Neural cell (in vitro differentiated cells): ENCODE measurements around the gene DOCK9. TPM values are rescaled to one million over a fixed set of nuclear protein-coding genes. Genes with fewer than 3 reads are reported as not detected.

Experiments
- H2AFZ ChIP-seq: fragments of 200-600, 300-800 bp; sonication (generic), shearing (Covaris generic); 2 replicates; pipeline ENCODE4 v1.6.0; 2014; ENCODE audit warnings: low read depth, mild to moderate bottlenecking, antibody characterized with exemption, low read length, moderate library complexity
- H3F3A ChIP-seq: fragments of 200-600 bp; shearing (Covaris generic); 2 replicates; pipeline ENCODE4 v1.6.1; 2016; ENCODE audit warnings: mild to moderate bottlenecking, moderate library complexity, mixed read lengths, antibody characterized with exemption, low read length; ENCODE audit not compliant: insufficient read depth, poor library complexity, severe bottlenecking
- H3K27ac ChIP-seq: fragments of 200-600, 300-800 bp; sonication (generic), shearing (Covaris generic); 2 replicates; pipeline ENCODE4 v1.5.1; 2014; ENCODE audit warnings: mild to moderate bottlenecking, low read length, moderate library complexity
- H3K27me3 ChIP-seq: fragments of 300-800, 200-600 bp; sonication (generic), shearing (Covaris generic); 2 replicates; pipeline ENCODE4 v1.6.0; 2014; ENCODE audit warnings: mild to moderate bottlenecking, low read depth, low read length, moderate library complexity; ENCODE audit not compliant: insufficient read depth
- H3K36me3 ChIP-seq: fragments of 300-800, 200-600 bp; sonication (generic), shearing (Covaris generic); 2 replicates; pipeline ENCODE4 v1.5.1; 2014; ENCODE audit warnings: mild to moderate bottlenecking, antibody characterized with exemption, low read length, moderate library complexity; ENCODE audit not compliant: insufficient read depth
- H3K4me2 ChIP-seq: fragments of 300-800, 200-600 bp; sonication (generic), shearing (Covaris generic); 2 replicates; pipeline ENCODE4 v1.6.0; 2014; ENCODE audit warnings: mild to moderate bottlenecking, low read length
- H3K4me3 ChIP-seq: fragments of 300-800, 200-600 bp; sonication (generic), shearing (Covaris generic); 2 replicates; pipeline ENCODE4 v1.5.1; 2014; ENCODE audit warnings: mild to moderate bottlenecking, low read length, moderate library complexity
- H3K79me2 ChIP-seq: fragments of 200-600 bp; shearing (Covaris generic); replicated peaks from 2 replicates; pipeline ENCODE4 v1.6.0; 2014; ENCODE audit warnings: mild to moderate bottlenecking, low read length, moderate library complexity; ENCODE audit not compliant: insufficient read depth
- H3K9ac ChIP-seq: fragments of 300-800, 200-600 bp; sonication (generic), shearing (Covaris generic); 2 replicates; pipeline ENCODE4 v1.6.1; 2016; ENCODE audit warnings: mild to moderate bottlenecking, low read length, mixed read lengths
- H3K9me2 ChIP-seq: fragments of 200-600 bp; shearing (Covaris generic); 2 replicates; pipeline ENCODE4 v1.6.1; 2016; ENCODE audit warnings: mild to moderate bottlenecking, low read length, mixed read lengths; ENCODE audit not compliant: insufficient read depth
- H3K9me3 ChIP-seq: fragments of 200-600, 300-800 bp; sonication (generic), shearing (Covaris generic); 2 replicates; pipeline ENCODE4 v1.6.1; 2016; ENCODE audit warnings: mild to moderate bottlenecking, mixed run types, low read length, moderate library complexity, mixed read lengths
- H4K20me1 ChIP-seq: fragments of 200-600 bp; shearing (Covaris generic); 2 replicates; pipeline ENCODE4 v1.6.1; 2016; ENCODE audit warnings: mild to moderate bottlenecking, mixed run types; ENCODE audit not compliant: insufficient read depth
- CTCF ChIP-seq: fragments of 450-650 bp; IDR thresholded peaks from 2 replicates; pipeline ENCODE4 v1.5.1; 2014; ENCODE audit warnings: antibody characterized with exemption, mild to moderate bottlenecking, moderate library complexity; ENCODE audit not compliant: poor library complexity, severe bottlenecking
- EP300 ChIP-seq: fragments of 450-650 bp; conservative IDR thresholded peaks from 2 replicates; pipeline ENCODE4 v1.6.1; 2014; ENCODE audit warnings: antibody characterized with exemption, mild to moderate bottlenecking, moderate library complexity; ENCODE audit not compliant: poor library complexity, severe bottlenecking
- EZH2 ChIP-seq: fragments of 200-600, 300-800 bp; shearing (Covaris generic), sonication (generic); IDR thresholded peaks from 2 replicates; pipeline ENCODE4 v1.6.1; 2014; ENCODE audit warnings: antibody characterized with exemption, low read length, borderline replicate concordance, mild to moderate bottlenecking; ENCODE audit not compliant: insufficient read depth, poor library complexity, severe bottlenecking
- MXI1 ChIP-seq: fragments of 450-650 bp; conservative IDR thresholded peaks from 2 replicates; pipeline ENCODE4 v1.6.1; 2014; ENCODE audit warnings: antibody characterized with exemption, mild to moderate bottlenecking; ENCODE audit not compliant: poor library complexity, severe bottlenecking
- POLR2AphosphoS5 ChIP-seq: IDR thresholded peaks from 2 replicates; pipeline ENCODE4 v1.6.1; 2012
- RAD21 ChIP-seq: fragments of 450-650 bp; conservative IDR thresholded peaks from 2 replicates; pipeline ENCODE4 v1.6.1; 2014; ENCODE audit warnings: antibody characterized with exemption, mild to moderate bottlenecking, moderate library complexity
- REST ChIP-seq: IDR thresholded peaks from 2 replicates; pipeline ENCODE4 v1.6.1; 2012; ENCODE audit warnings: borderline replicate concordance
- SMC3 ChIP-seq: fragments of 450-650 bp; conservative IDR thresholded peaks from 2 replicates; pipeline ENCODE4 v1.6.1; 2014; ENCODE audit warnings: antibody characterized with exemption, mild to moderate bottlenecking, moderate library complexity; ENCODE audit not compliant: poor library complexity
- TAF1 ChIP-seq: IDR thresholded peaks from 2 replicates; pipeline ENCODE4 v1.6.1; 2012; ENCODE audit warnings: low read depth
- polyA plus RNA-seq: library from polyadenylated mRNA; depleted of rRNA; stranded (reverse); fragments of >200 nt; gene quantifications from 2 replicates; pipeline ENCODE4 v1.2.3, GENCODE V29; 2014

The DOCK9 gene
- polyA plus RNA-seq, 1 donor from 2014 or later = 11.4 TPM

GRCh38 chr13:98783856-98784478 lies 193.9 kb downstream of the DOCK9 start:
- H3K9ac ChIP-seq = no peak overlapping the region
- no peak overlapping the region for H3K27ac ChIP-seq
- no peaks in the 10 kb centered on the region for H3K27me3 ChIP-seq
- no peak overlapping the region for H3K4me3 ChIP-seq
- no peaks in the 10 kb centered on the region for H3K36me3 ChIP-seq
- no peaks in the 10 kb centered on the region for H3K9me3 ChIP-seq
- H3K79me2 ChIP-seq = no peaks in the 10 kb centered on the region
- no peaks in the 10 kb centered on the region for H4K20me1 ChIP-seq
- TF ChIP-seq TAF1 = no peak
- TF ChIP-seq EZH2 = no peak
- TF ChIP-seq SMC3 = no peak
- no peak for TF ChIP-seq MXI1
- no peak for TF ChIP-seq CTCF
- TF ChIP-seq POLR2AphosphoS5 = no peak
- TF ChIP-seq EP300 = no peak
- no peak for TF ChIP-seq RAD21
- no peak for TF ChIP-seq REST
- no peaks in the 10 kb centered on the region for H3F3A ChIP-seq
- no peaks in the 10 kb centered on the region for H3K9me2 ChIP-seq
- H3K4me2 ChIP-seq = no peak overlapping the region
- H2AFZ ChIP-seq = no peak overlapping the region

GRCh38 chr13:98782654-98783053 lies 195.2 kb downstream of the DOCK9 start:
- H3K9me2 ChIP-seq = no peaks in the 10 kb centered on the region
- no peak overlapping the region for H3K9ac ChIP-seq
- no peak overlapping the region for H3K27ac ChIP-seq
- no peaks in the 10 kb centered on the region for H3K27me3 ChIP-seq
- TF ChIP-seq CTCF (no peak), EP300 (no peak), MXI1 (no peak)
- H3K36me3 ChIP-seq = no peaks in the 10 kb centered on the region
- no peaks in the 10 kb centered on the region for H3K79me2 ChIP-seq
- no peak overlapping the region for H3K4me3 ChIP-seq
- H3K4me2 ChIP-seq = no peak overlapping the region
- no peak overlapping the region for H2AFZ ChIP-seq
- no peaks in the 10 kb centered on the region for H4K20me1 ChIP-seq
- no peaks in the 10 kb centered on the region for H3K9me3 ChIP-seq
- no peaks in the 10 kb centered on the region for H3F3A ChIP-seq
